HuH-7.5 (cell line): ENCODE measurements around the gene ZSWIM9.

ENCODE experiments used
- DNase-seq: peaks from one replicate; pipeline ENCODE4 v3.0.0; 2011; ENCODE audit warnings: low spot score

The ZSWIM9 gene

GRCh38 chr19:48169939-48170803 lies at the start of gene ZSWIM9, which contains the start of gene LIG1:
ZSWIM9 (plus strand) TSS chr19:48170680; CDS start chr19:48171803, 1,123 bp downstream.
LIG1 (minus strand) TSS chr19:48170344; CDS start chr19:48165566, 4,778 bp downstream.
- peak; percentile 98 for DNase-seq

- no peak for DNase-seq
Measured at GRCh38 chr19:48121066-48121465, 49.4 kb upstream of the ZSWIM9 start.

- DNase-seq, result no peak
Measured at GRCh38 chr19:48121909-48122371, 48.5 kb upstream of the ZSWIM9 start.

GRCh38 chr19:48122421-48122820 lies 48.1 kb upstream of the ZSWIM9 start:
- DNase-seq, result no peak

- DNase-seq, result no peak
Measured at GRCh38 chr19:48123907-48124651, 46.4 kb upstream of the ZSWIM9 start.

GRCh38 chr19:48127561-48127960 lies 42.9 kb upstream of the ZSWIM9 start:
- DNase-seq, result no peak

GRCh38 chr19:48133094-48133493 lies 37.4 kb upstream of the ZSWIM9 start:
- DNase-seq, result no peak

GRCh38 chr19:48135411-48135810 lies 35.1 kb upstream of the ZSWIM9 start:
- no peak for DNase-seq

- no peak for DNase-seq
Measured at GRCh38 chr19:48136547-48136946, 33.9 kb upstream of the ZSWIM9 start.

- no peak for DNase-seq
Measured at GRCh38 chr19:48137411-48137810, 33.1 kb upstream of the ZSWIM9 start.

- DNase-seq, result no peak
Measured at GRCh38 chr19:48139053-48139452, 31.4 kb upstream of the ZSWIM9 start.

GRCh38 chr19:48147597-48148175 lies 22.8 kb upstream of the ZSWIM9 start:
- DNase-seq, result no peak

GRCh38 chr19:48148576-48148975 lies 21.9 kb upstream of the ZSWIM9 start:
- no peak for DNase-seq

- DNase-seq, result no peak
Measured at GRCh38 chr19:48149430-48149829, 21.1 kb upstream of the ZSWIM9 start.

- DNase-seq, result peak; percentile 54
Measured at GRCh38 chr19:48152551-48152950, 17.9 kb upstream of the ZSWIM9 start.

GRCh38 chr19:48154003-48154402 lies 16.5 kb upstream of the ZSWIM9 start:
- DNase-seq, result no peak

GRCh38 chr19:48158210-48158790 lies 12.2 kb upstream of the ZSWIM9 start:
- DNase-seq, result no peak

- no peak for DNase-seq
Measured at GRCh38 chr19:48168689-48169088, 1.8 kb upstream of the ZSWIM9 start.

- DNase-seq, result peak; percentile 78
Measured at GRCh38 chr19:48169578-48169938, 922 bp upstream of the ZSWIM9 start.

- DNase-seq, result no peak
Measured at GRCh38 chr19:48170817-48171347, 402 bp downstream of the ZSWIM9 start.

- DNase-seq, result no peak
Measured at GRCh38 chr19:48171710-48172109, 1.2 kb downstream of the ZSWIM9 start.

- no peak for DNase-seq
Measured at GRCh38 chr19:48174445-48175030, 4.1 kb downstream of the ZSWIM9 start.
